Transverse colon (tissue), 4 donors: Measurements from ENCODE around the gene GPR142. TPM values are rescaled to one million over a fixed set of nuclear protein-coding genes. Genes with fewer than 3 reads are reported as not detected.

Experiments used
- DNase-seq: peaks from one replicate; pipeline ENCODE4 v3.0.0-alpha.2; 2019
- H3K27ac ChIP-seq, 4 donors: fragments of 200-600 bp; sonication (generic); 2 replicates each; pipeline ENCODE4 v1.5.1; 2016 to 2018; ENCODE audit warnings: inconsistent platforms in 4 of 4
- H3K27me3 ChIP-seq: fragments of 200-600 bp; sonication (generic); 2 replicates; pipeline ENCODE4 v1.5.1; 2017; ENCODE audit warnings: inconsistent platforms
- H3K36me3 ChIP-seq, 4 donors: fragments of 200-600 bp; sonication (generic); 2 replicates each; pipeline ENCODE4 v1.5.1; 2017 to 2019; ENCODE audit warnings: inconsistent platforms in 4 of 4
- H3K4me1 ChIP-seq, 4 donors: fragments of 200-600 bp; sonication (generic); 2 replicates each; pipeline ENCODE4 v1.5.1; 2017 to 2020; ENCODE audit warnings: inconsistent platforms in 4 of 4
- H3K4me3 ChIP-seq, 4 donors: fragments of 200-600 bp; sonication (generic); 1 replicate in 1 of 4; 2 replicates in 3 of 4; pipeline versions ENCODE4 v1.5.1 to v1.6.1; 2017 to 2019; ENCODE audit warnings: inconsistent platforms in 4 of 4
- H3K9me3 ChIP-seq, 2 donors: fragments of 200-600 bp; sonication (generic); 2 replicates each; pipeline ENCODE4 v1.5.1; 2017 to 2019; ENCODE audit warnings: inconsistent platforms in 2 of 2
- EP300 ChIP-seq: sonication (generic); formaldehyde crosslinking; IDR thresholded peaks from one replicate; pipeline ENCODE4 v1.6.1; 2017; ENCODE audit warnings: antibody characterized with exemption, low read depth
- POLR2A ChIP-seq: fragments of 450-650 bp; IDR thresholded peaks from one replicate; pipeline ENCODE4 v1.6.1; 2016; ENCODE audit warnings: antibody characterized with exemption, mild to moderate bottlenecking, moderate library complexity
- POLR2AphosphoS5 ChIP-seq, 3 donors: sonication (generic); formaldehyde crosslinking; IDR thresholded peaks; one replicate each; pipeline ENCODE4 v1.6.1; 2016; ENCODE audit warnings: antibody characterized with exemption in 3 of 3
- WGBS, 2 donors: methylation state at CpG; one replicate each; pipeline ENCODE4 v1.1.5; 2018; ENCODE audit warnings: low coverage in 1 of 2; 5-methylcytosine and 5-hydroxymethylcytosine counted together
- in situ Hi-C, 4 donors: fragments of 200-750 bp; cut with MboI; loops; one replicate each; pipeline versions ENCODE4 v1.15.0 to v1.15.1; 2017; ENCODE audit warnings: low sequenced_read_pairs in 3 of 4, low pct_ligation_motif_present in 1 of 4, low pct_unique_long_range_greater_than_20kb in 1 of 4
- intact Hi-C: fragments of 100-400 bp; cut with DNase I; formaldehyde crosslinking; loops from one replicate; pipeline ENCODE4 v1.15.1; 2023; ENCODE audit warnings: low total_unique reads
- total RNA-seq, 4 donors: library from RNA; depleted of rRNA; stranded (reverse); fragments of >200 nt; gene quantifications; one replicate each; pipeline ENCODE4 v1.1.0, GENCODE V29; 2016
- TF ChIP-seq, protein P1 (sequence below), 5 experiments: fragments of 200-600 bp in 3 of 5; fragments of 450-650 bp in 2 of 5; sonication (generic) in 3 of 5; IDR thresholded peaks; 1 replicate in 2 of 5; 2 replicates in 3 of 5; pipeline ENCODE4 v1.5.1; 2016 to 2017; ENCODE audit warnings: antibody characterized with exemption in 5 of 5, inconsistent platforms in 3 of 5, mild to moderate bottlenecking in 2 of 5, moderate library complexity in 1 of 5

GPR142 gene
- total RNA-seq, 4 donors from 2014 or later = 0.48 TPM; not detected in 3

DNA sequence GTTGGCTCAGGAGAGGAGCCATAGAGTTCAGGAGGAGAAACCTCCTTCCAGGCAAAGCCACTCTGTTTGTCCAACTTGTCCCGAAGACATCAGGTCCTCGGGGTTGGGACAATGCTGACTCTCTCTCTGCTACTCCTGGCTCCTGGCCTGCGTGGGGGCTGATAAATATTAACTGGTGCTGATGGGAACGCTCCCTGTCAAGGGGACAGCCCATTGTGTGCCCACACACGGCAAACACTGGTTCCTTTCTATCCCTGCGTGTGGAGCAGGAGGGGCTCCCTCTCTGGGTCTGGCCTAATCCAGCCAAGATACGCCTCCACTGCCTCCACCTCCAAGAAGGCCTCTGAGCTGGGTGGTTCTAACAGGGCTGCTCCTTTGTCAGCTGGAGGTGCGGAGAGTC is 36.9 kb upstream of the GPR142 start:
- H3K27ac ChIP-seq = no peak overlapping the region
- no peak overlapping the region for H3K4me3 ChIP-seq
- in situ Hi-C loops = no loop called here
- no peak for DNase-seq
- no peaks in the 10 kb centered on the region for H3K9me3 ChIP-seq
- no peaks in the 10 kb centered on the region for H3K36me3 ChIP-seq
- TF ChIP-seq POLR2A = no peak
- TF ChIP-seq EP300 = no peak
- intact Hi-C loops = loop anchor here (2.0 kb wide), 1 partner anchor 72 kb away; no protein-coding TSS in a partner anchor
- 79% methylated on average over 7 of the region's 8 CpGs; no CpG with 5 or more reads in 1 of the 2 donors for WGBS, 2 donors
- peaks cover 0 to 20% (median 13%) of the 10 kb centered on the region in 4 donors for H3K4me1 ChIP-seq
- H3K27me3 ChIP-seq = peaks cover 30% of the 10 kb centered on the region

GRCh38 chr17:74332017-74332650 is 35.2 kb upstream of the GPR142 start:
- Histone ChIP-seq H3K9me3 (no peaks in the 10 kb centered on the region), H3K27me3 (peaks cover 13% of the 10 kb centered on the region), H3K27ac (peak overlapping the region; percentile 23 to 61 (median 53)), H3K36me3 (no peaks in the 10 kb centered on the region), H3K4me1 (peaks cover 0 to 4% (median 0%) of the 10 kb centered on the region in 4 donors), H3K4me3 (no peak overlapping the region)
- intact Hi-C loops (no loop called here), in situ Hi-C loops (no loop called here)
- DNase-seq = no peak
- 64% methylated on average over 7 of the region's 7 CpGs; no CpG with 5 or more reads in 1 of the 2 donors for WGBS, 2 donors
- no peak for TF ChIP-seq EP300
- no peak for TF ChIP-seq POLR2AphosphoS5 (IDR thresholded peaks at IDR 0.05)
- TF ChIP-seq, protein P1, sequence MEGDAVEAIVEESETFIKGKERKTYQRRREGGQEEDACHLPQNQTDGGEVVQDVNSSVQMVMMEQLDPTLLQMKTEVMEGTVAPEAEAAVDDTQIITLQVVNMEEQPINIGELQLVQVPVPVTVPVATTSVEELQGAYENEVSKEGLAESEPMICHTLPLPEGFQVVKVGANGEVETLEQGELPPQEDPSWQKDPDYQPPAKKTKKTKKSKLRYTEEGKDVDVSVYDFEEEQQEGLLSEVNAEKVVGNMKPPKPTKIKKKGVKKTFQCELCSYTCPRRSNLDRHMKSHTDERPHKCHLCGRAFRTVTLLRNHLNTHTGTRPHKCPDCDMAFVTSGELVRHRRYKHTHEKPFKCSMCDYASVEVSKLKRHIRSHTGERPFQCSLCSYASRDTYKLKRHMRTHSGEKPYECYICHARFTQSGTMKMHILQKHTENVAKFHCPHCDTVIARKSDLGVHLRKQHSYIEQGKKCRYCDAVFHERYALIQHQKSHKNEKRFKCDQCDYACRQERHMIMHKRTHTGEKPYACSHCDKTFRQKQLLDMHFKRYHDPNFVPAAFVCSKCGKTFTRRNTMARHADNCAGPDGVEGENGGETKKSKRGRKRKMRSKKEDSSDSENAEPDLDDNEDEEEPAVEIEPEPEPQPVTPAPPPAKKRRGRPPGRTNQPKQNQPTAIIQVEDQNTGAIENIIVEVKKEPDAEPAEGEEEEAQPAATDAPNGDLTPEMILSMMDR (IDR thresholded peaks at IDR 0.05) = no peak
- no peak for TF ChIP-seq POLR2A

DNA sequence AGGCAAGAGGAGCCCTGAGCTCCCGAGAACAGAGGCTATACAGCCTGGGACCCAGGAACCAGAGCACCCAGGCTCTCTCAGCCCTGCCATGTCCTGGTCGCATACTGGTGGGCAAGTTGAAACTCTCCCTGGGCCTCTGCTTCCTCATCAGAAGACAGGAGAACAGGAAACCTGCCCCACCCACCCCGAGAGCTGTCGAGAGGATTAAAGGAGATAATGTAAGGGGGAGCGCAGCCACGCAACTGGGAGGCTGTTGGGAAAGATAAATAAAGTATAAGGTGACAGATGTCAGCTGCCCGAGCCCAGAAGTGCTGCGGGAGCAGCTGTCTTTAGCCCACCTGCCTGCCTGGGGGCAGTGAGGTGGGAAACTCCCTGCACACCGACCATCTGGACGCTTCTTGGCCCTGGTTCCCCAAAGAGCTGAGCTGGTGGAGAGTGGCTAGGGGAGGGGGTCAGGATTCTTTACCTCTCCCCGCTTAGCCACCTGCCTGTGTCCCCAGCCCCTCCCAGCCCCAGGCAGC is 34.5 kb upstream of the GPR142 start:
- peak; percentile 41 to 62 (median 60) for TF ChIP-seq POLR2AphosphoS5 (IDR thresholded peaks at IDR 0.05)
- TF ChIP-seq, protein P1 (IDR thresholded peaks at IDR 0.05) = no peak
- peak; percentile 50 for DNase-seq
- WGBS, 2 donors = 23% methylated on average over 11 of the region's 11 CpGs; no CpG with 5 or more reads in 1 of the 2 donors
- H3K9me3 ChIP-seq = no peaks in the 10 kb centered on the region
- H3K27ac ChIP-seq = peak overlapping the region; percentile 23 to 61 (median 53)
- in situ Hi-C loops = no loop called here
- no peak overlapping the region for H3K4me3 ChIP-seq
- H3K36me3 ChIP-seq = no peaks in the 10 kb centered on the region
- intact Hi-C loops = no loop called here
- peaks cover 0 to 4% (median 0%) of the 10 kb centered on the region in 4 donors for H3K4me1 ChIP-seq
- peaks cover 7% of the 10 kb centered on the region for H3K27me3 ChIP-seq

DNA sequence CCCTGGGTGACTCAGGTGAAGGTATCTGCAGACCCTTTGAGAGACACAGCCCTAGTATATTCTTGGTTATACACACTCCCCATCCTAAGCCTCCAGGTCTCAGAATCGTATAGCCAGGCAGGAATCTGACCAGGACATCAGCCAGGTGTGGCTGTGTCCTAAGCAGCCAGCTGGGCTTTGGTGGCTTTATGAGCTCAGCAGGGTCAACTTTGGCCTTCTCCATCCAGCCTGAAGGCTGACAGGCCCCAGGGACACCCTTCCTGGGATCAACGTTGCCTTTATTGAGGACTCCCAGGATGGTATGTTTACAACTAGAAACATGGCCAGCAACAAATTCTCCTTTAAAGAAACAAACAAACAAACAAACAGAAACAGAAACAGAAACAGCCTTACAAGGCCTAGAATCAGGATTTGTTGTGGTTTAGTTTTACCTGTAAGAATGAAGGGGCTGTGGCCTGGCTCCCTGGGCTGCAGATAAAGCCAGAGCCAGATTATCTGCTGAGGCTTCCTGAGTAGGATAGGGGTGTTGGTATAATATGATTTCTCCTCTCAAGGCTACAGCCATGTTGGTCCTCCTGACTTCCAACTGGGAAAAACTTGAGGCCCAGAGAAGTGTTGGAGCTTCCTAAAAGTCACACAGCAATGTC is 32.8 kb upstream of the GPR142 start:
- no peaks in the 10 kb centered on the region for H3K36me3 ChIP-seq
- H3K4me1 ChIP-seq = peaks cover 0 to 4% (median 0%) of the 10 kb centered on the region in 4 donors
- DNase-seq = no peak
- peaks cover 8% of the 10 kb centered on the region for H3K27me3 ChIP-seq
- H3K4me3 ChIP-seq = no peak overlapping the region
- H3K27ac ChIP-seq = peak overlapping the region in 2 of 4 donors; percentile 4 to 37
- 42 to 57% methylated on average over 1 to 2 of the region's 2 CpGs for WGBS, 2 donors
- in situ Hi-C loops (no loop called here), intact Hi-C loops (no loop called here)
- no peak for TF ChIP-seq POLR2AphosphoS5 (IDR thresholded peaks at IDR 0.05)
- TF ChIP-seq, protein P1 (IDR thresholded peaks at IDR 0.05) = no peak
- TF ChIP-seq POLR2A = no peak
- no peak for TF ChIP-seq EP300
- H3K9me3 ChIP-seq = no peaks in the 10 kb centered on the region
